Duodenal mucosa (tissue), 2 donors: Measurements from ENCODE around the gene AVPR2.

Experiments used
- H3K27ac ChIP-seq: one replicate; pipeline ENCODE4 v1.7.0; 2013; ENCODE audit warnings: low read depth, low read length
- H3K27me3 ChIP-seq, 2 donors: one replicate each; pipeline ENCODE4 v1.7.0; 2013; ENCODE audit warnings: low read length in 2 of 2, control low read depth in 1 of 2; ENCODE audit not compliant: insufficient read depth in 2 of 2, control insufficient read depth in 1 of 2
- H3K36me3 ChIP-seq, 2 donors: one replicate each; pipeline ENCODE4 v1.7.0; 2013; ENCODE audit warnings: low read length in 2 of 2, control low read depth in 1 of 2; ENCODE audit not compliant: insufficient read depth in 2 of 2, control insufficient read depth in 1 of 2
- H3K4me1 ChIP-seq, 2 donors: one replicate each; pipeline ENCODE4 v1.7.0; 2013; ENCODE audit warnings: low read length in 2 of 2, control low read depth in 1 of 2; ENCODE audit not compliant: insufficient read depth in 2 of 2, control insufficient read depth in 1 of 2
- H3K4me3 ChIP-seq, 2 donors: one replicate each; pipeline ENCODE4 v1.7.0; 2013; ENCODE audit warnings: low read length in 2 of 2, low read depth in 1 of 2
- H3K9ac ChIP-seq, 2 donors: one replicate each; pipeline ENCODE4 v1.7.0; 2013; ENCODE audit warnings: low read length in 2 of 2, low read depth in 1 of 2
- H3K9me3 ChIP-seq, 2 donors: one replicate each; pipeline ENCODE4 v1.7.0; 2013; ENCODE audit warnings: low read length in 2 of 2, control low read depth in 1 of 2; ENCODE audit not compliant: control insufficient read depth in 1 of 2

The AVPR2 gene

GRCh38 chrX:153951683-153952372, 47.4 kb downstream of the AVPR2 start:
- Histone ChIP-seq H3K4me1 (no peaks in the 10 kb centered on the region), H3K27ac (no peak overlapping the region), H3K9ac (no peak overlapping the region), H3K36me3 (peaks cover 8 to 64% of the 10 kb centered on the region in 2 donors), H3K9me3 (no peaks in the 10 kb centered on the region), H3K27me3 (no peaks in the 10 kb centered on the region), H3K4me3 (no peak overlapping the region)

GRCh38 chrX:153952373-153953026, 48.0 kb downstream of the AVPR2 start:
- Histone ChIP-seq H3K27ac (no peak overlapping the region), H3K4me1 (no peaks in the 10 kb centered on the region), H3K4me3 (no peak overlapping the region), H3K9ac (no peak overlapping the region), H3K27me3 (no peaks in the 10 kb centered on the region), H3K36me3 (peaks cover 8 to 71% of the 10 kb centered on the region in 2 donors), H3K9me3 (no peaks in the 10 kb centered on the region)

GRCh38 chrX:153953342-153953830, 48.9 kb downstream of the AVPR2 start:
- Histone ChIP-seq H3K36me3 (peaks cover 14 to 80% of the 10 kb centered on the region in 2 donors), H3K4me3 (no peak overlapping the region), H3K4me1 (no peaks in the 10 kb centered on the region), H3K9me3 (no peaks in the 10 kb centered on the region), H3K9ac (no peak overlapping the region), H3K27me3 (no peaks in the 10 kb centered on the region), H3K27ac (no peak overlapping the region)

- Histone ChIP-seq H3K9me3 (no peaks in the 10 kb centered on the region), H3K36me3 (peaks cover 15 to 86% of the 10 kb centered on the region in 2 donors), H3K4me1 (no peaks in the 10 kb centered on the region), H3K27ac (no peak overlapping the region), H3K4me3 (no peak overlapping the region), H3K9ac (no peak overlapping the region), H3K27me3 (no peaks in the 10 kb centered on the region)
Observed at GRCh38 chrX:153953892-153954557, 49.6 kb downstream of the AVPR2 start.

GRCh38 chrX:153954558-153955227, 50.2 kb downstream of the AVPR2 start:
- H3K4me3 ChIP-seq = no peak overlapping the region
- H3K27me3 ChIP-seq = no peaks in the 10 kb centered on the region
- H3K9me3 ChIP-seq = no peaks in the 10 kb centered on the region
- no peak overlapping the region for H3K27ac ChIP-seq
- peaks cover 20 to 90% of the 10 kb centered on the region in 2 donors for H3K36me3 ChIP-seq
- H3K4me1 ChIP-seq = no peaks in the 10 kb centered on the region
- H3K9ac ChIP-seq = no peak overlapping the region

GRCh38 chrX:153955228-153955732, 50.8 kb downstream of the AVPR2 start:
- Histone ChIP-seq H3K4me3 (no peak overlapping the region), H3K9ac (no peak overlapping the region), H3K27me3 (no peaks in the 10 kb centered on the region), H3K36me3 (peaks cover 20 to 91% of the 10 kb centered on the region in 2 donors), H3K9me3 (no peaks in the 10 kb centered on the region), H3K27ac (no peak overlapping the region), H3K4me1 (no peaks in the 10 kb centered on the region)

GRCh38 chrX:153956044-153956907, 51.8 kb downstream of the AVPR2 start:
- H3K36me3 ChIP-seq = peaks cover 17 to 91% of the 10 kb centered on the region in 2 donors
- no peak overlapping the region for H3K4me3 ChIP-seq
- no peaks in the 10 kb centered on the region for H3K9me3 ChIP-seq
- H3K27me3 ChIP-seq = no peaks in the 10 kb centered on the region
- no peak overlapping the region for H3K9ac ChIP-seq
- H3K4me1 ChIP-seq = no peaks in the 10 kb centered on the region
- H3K27ac ChIP-seq = no peak overlapping the region
